ENCODE results near the gene CALML3. TPM values are rescaled to one million over a fixed set of nuclear protein-coding genes. Genes with fewer than 3 reads are reported as not detected.

Gene CALML3
- total RNA-seq, 4 donors from 2014 or later: 196 to 799 (median 315) TPM

DNA sequence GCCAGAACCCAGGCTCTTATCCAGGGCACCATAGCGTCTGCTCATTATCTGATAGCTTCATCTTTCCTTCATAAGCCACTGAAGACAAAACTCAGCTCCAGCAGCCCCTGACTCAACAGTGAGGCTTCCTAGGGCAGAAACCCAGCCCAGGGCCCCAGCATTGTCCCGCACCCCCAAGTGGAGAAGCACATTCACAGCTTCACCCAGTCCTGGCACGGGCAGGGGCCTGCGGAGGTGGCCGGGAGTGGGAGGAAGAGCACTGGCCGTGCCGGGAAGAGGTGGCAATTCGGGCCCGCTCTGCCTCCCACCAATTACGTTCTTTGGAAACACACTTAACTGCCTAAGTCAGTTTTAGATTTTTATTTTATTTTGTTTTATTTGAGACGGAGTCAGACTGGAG lies 15.1 kb upstream of the CALML3 start:
- 89 to 91% methylated on average over 11 of the region's 11 CpGs for WGBS, 2 donors
- H3K4me3 ChIP-seq: no peak overlapping the region
- TF ChIP-seq, protein P1, sequence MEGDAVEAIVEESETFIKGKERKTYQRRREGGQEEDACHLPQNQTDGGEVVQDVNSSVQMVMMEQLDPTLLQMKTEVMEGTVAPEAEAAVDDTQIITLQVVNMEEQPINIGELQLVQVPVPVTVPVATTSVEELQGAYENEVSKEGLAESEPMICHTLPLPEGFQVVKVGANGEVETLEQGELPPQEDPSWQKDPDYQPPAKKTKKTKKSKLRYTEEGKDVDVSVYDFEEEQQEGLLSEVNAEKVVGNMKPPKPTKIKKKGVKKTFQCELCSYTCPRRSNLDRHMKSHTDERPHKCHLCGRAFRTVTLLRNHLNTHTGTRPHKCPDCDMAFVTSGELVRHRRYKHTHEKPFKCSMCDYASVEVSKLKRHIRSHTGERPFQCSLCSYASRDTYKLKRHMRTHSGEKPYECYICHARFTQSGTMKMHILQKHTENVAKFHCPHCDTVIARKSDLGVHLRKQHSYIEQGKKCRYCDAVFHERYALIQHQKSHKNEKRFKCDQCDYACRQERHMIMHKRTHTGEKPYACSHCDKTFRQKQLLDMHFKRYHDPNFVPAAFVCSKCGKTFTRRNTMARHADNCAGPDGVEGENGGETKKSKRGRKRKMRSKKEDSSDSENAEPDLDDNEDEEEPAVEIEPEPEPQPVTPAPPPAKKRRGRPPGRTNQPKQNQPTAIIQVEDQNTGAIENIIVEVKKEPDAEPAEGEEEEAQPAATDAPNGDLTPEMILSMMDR (IDR thresholded peaks at IDR 0.05): no peak
- no peak for TF ChIP-seq POLR2A (IDR thresholded peaks at IDR 0.05)
- no peak for DNase-seq
- H3K27me3 ChIP-seq: no peaks in the 10 kb centered on the region
- H3K36me3 ChIP-seq: no peaks in the 10 kb centered on the region
- intact Hi-C loops (cut with DNase I): no loop called here
- H3K4me1 ChIP-seq: peaks cover 29 to 99% (median 36%) of the 10 kb centered on the region in 3 donors
- no peaks in the 10 kb centered on the region for H3K9me3 ChIP-seq
- H3K27ac ChIP-seq: peak overlapping the region; percentile 31 to 92 (median 72)

DNA sequence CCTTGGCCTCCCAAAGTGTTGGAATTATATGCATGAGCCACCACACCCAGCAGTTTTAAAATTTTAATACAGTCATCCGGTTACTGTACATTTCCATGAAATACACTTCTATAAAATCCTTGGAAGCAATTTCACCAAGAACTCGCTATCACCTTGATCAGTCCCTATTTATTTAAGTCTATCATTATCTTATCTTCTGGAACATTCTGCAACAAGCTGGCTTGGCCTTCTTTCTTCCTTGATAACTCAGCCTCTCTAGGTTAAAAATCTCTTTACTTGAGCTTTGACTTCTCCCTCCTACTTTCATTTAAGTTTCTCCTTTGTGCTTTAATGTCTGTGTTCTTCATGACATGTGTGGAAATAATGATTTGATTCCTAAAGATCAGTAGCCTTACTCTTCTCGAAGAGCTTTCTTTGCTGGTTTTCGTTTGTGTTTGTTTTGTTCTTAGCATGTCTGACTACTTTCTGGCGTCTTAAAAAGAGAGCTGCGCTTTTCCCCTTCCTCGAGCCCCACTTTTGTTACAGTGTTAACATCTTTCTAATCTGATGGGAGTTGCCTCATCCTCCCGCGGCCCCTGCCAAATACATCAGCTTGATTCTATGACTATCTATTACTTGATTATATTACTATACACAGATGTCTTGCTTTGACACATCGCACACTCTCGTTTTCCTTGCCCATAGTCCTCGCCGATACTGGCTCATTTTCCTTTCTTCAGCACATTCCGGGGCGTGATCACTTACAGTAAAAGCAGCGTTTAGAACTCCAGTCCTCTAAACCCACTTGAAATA lies 14.3 kb upstream of the CALML3 start:
- DNase-seq: no peak
- 76 to 84% methylated on average over 16 of the region's 16 CpGs for WGBS, 2 donors
- TF ChIP-seq, protein P1 (IDR thresholded peaks at IDR 0.05): no peak
- TF ChIP-seq POLR2A (IDR thresholded peaks at IDR 0.05): no peak

DNA sequence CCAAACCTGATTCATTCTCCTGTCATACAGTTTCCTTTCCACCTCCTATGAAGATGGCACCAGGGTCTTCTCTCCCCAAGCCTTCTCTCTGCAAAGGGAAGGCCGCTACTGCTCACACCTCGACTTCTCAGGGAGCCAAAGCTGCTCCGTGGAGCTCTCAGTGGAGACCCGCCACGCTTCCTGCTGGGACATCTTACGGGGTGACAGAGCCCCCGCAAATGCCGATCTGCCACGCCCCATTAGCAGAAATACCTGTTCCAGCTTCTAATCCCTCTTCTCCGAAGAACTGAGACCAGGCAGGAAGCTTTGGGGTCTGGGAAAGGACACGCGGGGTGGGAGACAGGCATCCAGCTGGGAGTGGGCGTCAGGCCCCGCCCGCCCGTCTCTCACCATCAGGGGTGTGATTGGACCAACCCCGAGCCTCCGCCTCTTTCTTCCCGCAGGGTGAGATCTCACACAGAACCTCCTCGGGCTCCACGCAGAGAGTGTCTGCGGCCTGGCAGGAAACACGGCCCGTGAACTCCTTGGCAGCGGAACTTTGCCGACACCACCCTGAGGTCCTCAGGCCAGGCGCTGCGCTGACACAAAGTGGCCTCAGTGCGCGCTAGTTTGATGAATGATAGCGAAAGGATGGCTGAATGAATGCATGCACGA lies 13.4 kb upstream of the CALML3 start:
- DNase-seq: no peak
- TF ChIP-seq POLR2A (IDR thresholded peaks at IDR 0.05): no peak
- TF ChIP-seq, protein P1 (IDR thresholded peaks at IDR 0.05): no peak
- H3K9me3 ChIP-seq: no peaks in the 10 kb centered on the region
- H3K4me1 ChIP-seq: peaks cover 26 to 82% (median 27%) of the 10 kb centered on the region in 3 donors
- no peaks in the 10 kb centered on the region for H3K36me3 ChIP-seq
- intact Hi-C loops (cut with DNase I): no loop called here
- no peak overlapping the region for H3K4me3 ChIP-seq
- H3K27ac ChIP-seq: peak overlapping the region in 2 of 4 donors; percentile 34 to 92
- 80 to 85% methylated on average over 7 to 28 of the region's 32 CpGs for WGBS, 2 donors
- no peaks in the 10 kb centered on the region for H3K27me3 ChIP-seq

More for the DNA sequence above, 14.3 kb upstream of the CALML3 start:
- Histone ChIP-seq H3K4me1 (peaks cover 29 to 91% (median 31%) of the 10 kb centered on the region in 3 donors), H3K9me3 (no peaks in the 10 kb centered on the region), H3K4me3 (no peak overlapping the region), H3K36me3 (no peaks in the 10 kb centered on the region), H3K27ac (peak overlapping the region in 2 of 4 donors; percentile 34 to 92), H3K27me3 (no peaks in the 10 kb centered on the region)
- intact Hi-C loops (cut with DNase I): no loop called here

DNA sequence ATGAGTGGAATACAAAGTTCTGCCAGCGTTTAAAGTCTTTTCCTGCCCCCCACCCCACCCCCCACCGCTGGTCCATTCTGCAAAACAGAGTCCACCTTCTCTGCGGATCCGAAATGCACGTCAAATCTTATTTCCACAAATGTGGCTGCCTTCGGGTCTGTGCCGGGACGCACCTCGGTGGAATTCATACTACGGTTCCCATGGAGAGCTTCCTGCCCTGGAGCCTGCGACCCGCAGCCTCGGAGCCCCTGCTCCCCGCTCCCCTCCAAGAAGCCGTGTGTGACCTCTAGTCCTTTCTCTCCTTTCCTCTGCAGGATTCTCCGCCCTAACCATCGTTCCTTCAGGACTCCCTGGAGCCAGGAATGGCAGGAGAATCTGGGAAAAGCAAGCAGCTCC lies 12.9 kb upstream of the CALML3 start:
- H3K27me3 ChIP-seq: no peaks in the 10 kb centered on the region
- intact Hi-C loops (cut with DNase I): no loop called here
- H3K36me3 ChIP-seq: no peaks in the 10 kb centered on the region
- H3K4me1 ChIP-seq: peaks cover 21 to 77% (median 22%) of the 10 kb centered on the region in 3 donors
- TF ChIP-seq, protein P1 (IDR thresholded peaks at IDR 0.05): no peak
- TF ChIP-seq POLR2A (IDR thresholded peaks at IDR 0.05): no peak
- no peak overlapping the region for H3K27ac ChIP-seq
- DNase-seq: no peak
- no peak overlapping the region for H3K4me3 ChIP-seq
- H3K9me3 ChIP-seq: no peaks in the 10 kb centered on the region
- 92% methylated on average over 16 to 17 of the region's 17 CpGs for WGBS, 2 donors

DNA sequence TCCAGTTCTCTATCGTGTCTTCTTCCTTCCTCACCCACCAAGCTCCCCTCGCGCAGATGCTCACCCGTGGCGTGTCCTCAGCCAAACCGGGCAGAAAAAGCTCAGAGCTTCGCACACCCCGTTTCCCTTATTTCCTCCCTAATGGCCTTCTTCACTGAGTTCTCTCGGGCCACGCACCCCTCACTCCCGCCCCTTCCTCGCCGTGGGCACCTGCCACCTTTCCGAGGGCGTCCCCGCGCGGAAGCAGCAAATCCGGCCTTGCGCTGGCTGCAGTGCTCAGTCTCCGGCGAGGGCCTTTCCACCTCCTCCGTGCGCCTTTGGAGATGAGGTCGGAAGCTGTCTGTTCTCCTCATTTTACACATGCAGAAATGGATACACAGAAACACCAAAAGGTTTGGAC lies 12.4 kb upstream of the CALML3 start:
- Histone ChIP-seq H3K9me3 (no peaks in the 10 kb centered on the region), H3K27me3 (no peaks in the 10 kb centered on the region), H3K27ac (no peak overlapping the region), H3K36me3 (no peaks in the 10 kb centered on the region), H3K4me1 (peaks cover 17 to 72% (median 19%) of the 10 kb centered on the region in 3 donors), H3K4me3 (no peak overlapping the region)
- no peak for TF ChIP-seq POLR2A (IDR thresholded peaks at IDR 0.05)
- TF ChIP-seq, protein P1 (IDR thresholded peaks at IDR 0.05): no peak
- DNase-seq: no peak
- 90 to 94% methylated on average over 23 to 25 of the region's 25 CpGs for WGBS, 2 donors
- intact Hi-C loops (cut with DNase I): no loop called here
